ENCODE measurements around the gene VKORC1.

VKORC1 gene

GRCh38 chr16:31092330-31092729, 2.3 kb downstream of the VKORC1 start:
- no peak for DNase-seq
- H3K27ac ChIP-seq (ENCODE audit: low read depth, low read length), result no peak overlapping the region
- H3K4ac ChIP-seq (ENCODE audit: low read depth, low read length), result no peak overlapping the region
- no peak overlapping the region for H3K9ac ChIP-seq (ENCODE audit: low read length)
- no peak overlapping the region for H4K8ac ChIP-seq (ENCODE audit: low read depth, low read length)
- no CpG with 5 or more reads among the region's 5 CpGs for WGBS (ENCODE audit: extremely low coverage, insufficient coverage, low lambda C conversion rate)
- H2BK15ac ChIP-seq (replicated peaks; ENCODE audit: low read depth), result no peak overlapping the region
- H3K18ac ChIP-seq (ENCODE audit: low read length), result no peak overlapping the region
- no peaks in the 10 kb centered on the region for H3K4me1 ChIP-seq (ENCODE audit: control insufficient read depth, low read depth, low read length)
- no peak overlapping the region for H3K4me3 ChIP-seq (ENCODE audit: low read length)
- no peak overlapping the region for H2BK5ac ChIP-seq (ENCODE audit: low read length)
- peaks cover 5% of the 10 kb centered on the region for H3K79me2 ChIP-seq (ENCODE audit: control insufficient read depth, insufficient read depth, low read length)
- H3K79me1 ChIP-seq (ENCODE audit: low read length), result peaks cover 11% of the 10 kb centered on the region
- no peak overlapping the region for H2AK5ac ChIP-seq (ENCODE audit: low read length)
- H4K5ac ChIP-seq (ENCODE audit: low read length), result no peak overlapping the region
- H3K36me3 ChIP-seq (ENCODE audit: control insufficient read depth, insufficient read depth, low read length), result peaks cover 6% of the 10 kb centered on the region
- H2BK120ac ChIP-seq (ENCODE audit: low read depth, low read length), result no peak overlapping the region
- no peak overlapping the region for H3K4me2 ChIP-seq (ENCODE audit: low read length)
- no peak overlapping the region for H3K23ac ChIP-seq (ENCODE audit: low read length)
- no peaks in the 10 kb centered on the region for H3K27me3 ChIP-seq (ENCODE audit: insufficient read depth, low read length, poor library complexity)
- no peak overlapping the region for H3K56ac ChIP-seq (ENCODE audit: low read length)

- Histone ChIP-seq H4K5ac (ENCODE audit: low read length) (no peak overlapping the region), H3K4me1 (ENCODE audit: control insufficient read depth, low read depth, low read length) (no peaks in the 10 kb centered on the region), H3K79me1 (ENCODE audit: low read length) (peaks cover 11% of the 10 kb centered on the region), H3K4me3 (ENCODE audit: low read length) (no peak overlapping the region), H3K36me3 (ENCODE audit: control insufficient read depth, insufficient read depth, low read length) (peaks cover 6% of the 10 kb centered on the region), H3K4ac (ENCODE audit: low read depth, low read length) (no peak overlapping the region), H3K79me2 (ENCODE audit: control insufficient read depth, insufficient read depth, low read length) (peaks cover 5% of the 10 kb centered on the region), H2AK5ac (ENCODE audit: low read length) (no peak overlapping the region), H4K8ac (ENCODE audit: low read depth, low read length) (no peak overlapping the region), H3K27me3 (ENCODE audit: insufficient read depth, low read length, poor library complexity) (no peaks in the 10 kb centered on the region), H3K23ac (ENCODE audit: low read length) (no peak overlapping the region), H3K4me2 (ENCODE audit: low read length) (no peak overlapping the region), H3K27ac (ENCODE audit: low read depth, low read length) (no peak overlapping the region), H3K56ac (ENCODE audit: low read length) (no peak overlapping the region), H2BK5ac (ENCODE audit: low read length) (no peak overlapping the region), H3K9ac (ENCODE audit: low read length) (no peak overlapping the region), H3K18ac (ENCODE audit: low read length) (no peak overlapping the region), H2BK120ac (ENCODE audit: low read depth, low read length) (no peak overlapping the region), H2BK15ac (replicated peaks; ENCODE audit: low read depth) (no peak overlapping the region)
- WGBS (ENCODE audit: extremely low coverage, insufficient coverage, low lambda C conversion rate), result no CpG with 5 or more reads among the region's 2 CpGs
- no peak for DNase-seq
Observed at GRCh38 chr16:31090540-31090939, 4.1 kb downstream of the VKORC1 start.

DNA sequence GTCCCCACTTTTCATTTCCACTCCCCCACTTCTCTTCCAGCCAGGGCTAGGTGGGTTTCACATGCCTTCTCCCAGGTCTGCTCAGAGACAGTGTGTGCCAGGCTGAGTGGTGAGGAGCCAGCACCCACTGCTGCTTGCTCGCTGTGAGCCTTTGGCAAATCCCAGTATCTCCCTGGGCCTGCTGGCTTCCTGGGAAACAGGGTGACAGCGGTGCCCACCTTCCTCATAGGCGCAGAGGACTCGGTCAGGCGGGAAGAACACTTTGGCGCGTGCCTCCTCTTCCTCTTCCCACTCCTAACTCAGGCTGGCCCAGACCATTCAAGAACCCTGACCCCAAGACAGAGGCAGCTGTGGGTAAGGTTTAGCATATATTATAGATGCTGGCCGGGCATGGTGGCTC, 5.4 kb downstream of the VKORC1 start:
- H3K4me1 ChIP-seq (ENCODE audit: control insufficient read depth, low read depth, low read length), result no peaks in the 10 kb centered on the region
- H3K23ac ChIP-seq (ENCODE audit: low read length), result no peak overlapping the region
- H2BK15ac ChIP-seq (replicated peaks; ENCODE audit: low read depth), result no peak overlapping the region
- no peak overlapping the region for H3K27ac ChIP-seq (ENCODE audit: low read depth, low read length)
- peaks cover 6% of the 10 kb centered on the region for H3K36me3 ChIP-seq (ENCODE audit: control insufficient read depth, insufficient read depth, low read length)
- H3K4me3 ChIP-seq (ENCODE audit: low read length), result no peak overlapping the region
- no CpG with 5 or more reads among the region's 8 CpGs for WGBS (ENCODE audit: extremely low coverage, insufficient coverage, low lambda C conversion rate)
- no peaks in the 10 kb centered on the region for H3K27me3 ChIP-seq (ENCODE audit: insufficient read depth, low read length, poor library complexity)
- H3K79me1 ChIP-seq (ENCODE audit: low read length), result peaks cover 11% of the 10 kb centered on the region
- no peak overlapping the region for H3K56ac ChIP-seq (ENCODE audit: low read length)
- no peak overlapping the region for H3K4me2 ChIP-seq (ENCODE audit: low read length)
- no peak overlapping the region for H4K5ac ChIP-seq (ENCODE audit: low read length)
- no peak overlapping the region for H3K18ac ChIP-seq (ENCODE audit: low read length)
- H3K4ac ChIP-seq (ENCODE audit: low read depth, low read length), result no peak overlapping the region
- peaks cover 4% of the 10 kb centered on the region for H3K79me2 ChIP-seq (ENCODE audit: control insufficient read depth, insufficient read depth, low read length)
- no peak overlapping the region for H2AK5ac ChIP-seq (ENCODE audit: low read length)
- no peak overlapping the region for H2BK120ac ChIP-seq (ENCODE audit: low read depth, low read length)
- no peak overlapping the region for H2BK5ac ChIP-seq (ENCODE audit: low read length)
- no peak overlapping the region for H3K9ac ChIP-seq (ENCODE audit: low read length)
- DNase-seq, result no peak
- H4K8ac ChIP-seq (ENCODE audit: low read depth, low read length), result no peak overlapping the region

DNA sequence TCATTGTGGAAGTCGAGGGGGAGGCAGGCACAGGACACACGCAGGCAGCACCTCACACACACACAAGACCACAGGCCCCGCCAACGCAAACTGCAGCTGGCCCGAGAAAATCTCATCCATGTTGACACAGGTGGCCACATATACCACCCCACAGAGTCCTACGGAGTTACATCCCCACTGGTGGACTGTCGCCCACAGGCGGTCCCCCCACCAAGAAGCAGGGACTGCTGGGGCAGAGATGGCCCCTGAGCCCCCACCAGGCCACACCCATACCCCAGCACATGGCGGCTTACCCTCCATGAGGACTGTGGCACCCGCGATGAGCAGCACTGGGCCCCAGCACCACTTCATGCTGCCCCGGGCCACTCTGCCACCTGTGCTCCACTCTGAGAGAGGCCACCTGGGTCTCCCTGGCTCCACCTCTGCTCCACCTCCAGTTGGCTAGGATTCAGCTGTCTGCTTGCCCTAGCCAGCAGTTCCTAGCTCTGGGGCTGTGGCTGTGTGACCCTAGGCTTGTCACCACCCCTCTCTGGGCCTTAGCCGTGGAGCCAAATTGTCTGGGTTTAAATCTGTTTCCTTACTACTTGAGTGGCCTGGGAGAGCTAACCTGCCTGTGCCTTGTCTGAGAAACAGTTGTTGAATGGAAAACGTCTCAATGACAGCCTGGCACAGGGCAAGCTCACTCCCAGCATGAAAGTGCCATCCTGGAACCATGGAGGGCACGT, 6.0 kb downstream of the VKORC1 start, which contains the start of gene PRSS53:
Gene PRSS53, minus strand, starts transcription at position 485 of the 725 bp plus-strand sequence. Its CDS starts 134 bp downstream, at position 351.
- DNase-seq, result no peak
- no peak within 1 kb of the TSS for H3K27ac ChIP-seq (ENCODE audit: low read depth, low read length)
- WGBS (ENCODE audit: extremely low coverage, insufficient coverage, low lambda C conversion rate), result no CpG with 5 or more reads among the region's 15 CpGs
- H2AK5ac ChIP-seq (ENCODE audit: low read length), result no peak within 1 kb of the TSS
- H4K8ac ChIP-seq (ENCODE audit: low read depth, low read length), result no peak within 1 kb of the TSS
- H3K36me3 ChIP-seq (ENCODE audit: control insufficient read depth, insufficient read depth, low read length), result peaks cover 6% of the 10 kb centered on the region
- H3K4ac ChIP-seq (ENCODE audit: low read depth, low read length), result no peak within 1 kb of the TSS
- no peak within 1 kb of the TSS for H3K4me2 ChIP-seq (ENCODE audit: low read length)
- no peak within 1 kb of the TSS for H2BK5ac ChIP-seq (ENCODE audit: low read length)
- no peaks in the 10 kb centered on the region for H3K27me3 ChIP-seq (ENCODE audit: insufficient read depth, low read length, poor library complexity)
- H2BK15ac ChIP-seq (replicated peaks; ENCODE audit: low read depth), result no peak within 1 kb of the TSS
- no peaks in the 10 kb centered on the region for H3K4me1 ChIP-seq (ENCODE audit: control insufficient read depth, low read depth, low read length)
- H3K79me2 ChIP-seq (ENCODE audit: control insufficient read depth, insufficient read depth, low read length), result peaks cover 2% of the 10 kb centered on the region
- no peak within 1 kb of the TSS for H3K23ac ChIP-seq (ENCODE audit: low read length)
- H3K18ac ChIP-seq (ENCODE audit: low read length), result no peak within 1 kb of the TSS
- peaks cover 8% of the 10 kb centered on the region for H3K79me1 ChIP-seq (ENCODE audit: low read length)
- H3K9ac ChIP-seq (ENCODE audit: low read length), result no peak within 1 kb of the TSS
- no peak within 1 kb of the TSS for H4K5ac ChIP-seq (ENCODE audit: low read length)
- no peak within 1 kb of the TSS for H3K56ac ChIP-seq (ENCODE audit: low read length)
- H2BK120ac ChIP-seq (ENCODE audit: low read depth, low read length), result no peak within 1 kb of the TSS
- H3K4me3 ChIP-seq (ENCODE audit: low read length), result no peak within 1 kb of the TSS

DNA sequence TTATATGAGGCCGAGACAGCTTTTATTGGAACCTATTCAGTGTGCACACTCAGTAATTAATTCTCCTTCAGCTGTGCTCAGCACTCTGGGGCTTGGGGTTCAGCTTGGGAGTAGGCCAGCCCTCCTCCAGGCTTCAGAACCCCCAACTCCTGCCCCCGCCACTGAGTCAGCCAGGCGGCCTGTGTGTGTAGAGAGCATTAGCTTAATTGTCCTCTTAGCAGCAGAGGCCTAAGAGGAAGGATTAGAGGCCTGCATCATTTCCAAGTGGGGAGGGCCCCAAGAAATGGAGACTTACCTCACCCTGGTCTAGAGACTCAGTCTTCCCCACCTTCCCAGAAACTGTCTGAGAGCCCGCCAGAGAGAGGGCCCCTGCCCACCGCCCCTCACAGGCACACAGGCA, 6.6 kb downstream of the VKORC1 start:
- no peak overlapping the region for H3K4me2 ChIP-seq (ENCODE audit: low read length)
- H3K27ac ChIP-seq (ENCODE audit: low read depth, low read length), result no peak overlapping the region
- H3K18ac ChIP-seq (ENCODE audit: low read length), result no peak overlapping the region
- H2BK120ac ChIP-seq (ENCODE audit: low read depth, low read length), result no peak overlapping the region
- H3K4me1 ChIP-seq (ENCODE audit: control insufficient read depth, low read depth, low read length), result no peaks in the 10 kb centered on the region
- no peak overlapping the region for H3K4me3 ChIP-seq (ENCODE audit: low read length)
- no peak for DNase-seq
- H3K36me3 ChIP-seq (ENCODE audit: control insufficient read depth, insufficient read depth, low read length), result peaks cover 6% of the 10 kb centered on the region
- H3K56ac ChIP-seq (ENCODE audit: low read length), result no peak overlapping the region
- no peaks in the 10 kb centered on the region for H3K27me3 ChIP-seq (ENCODE audit: insufficient read depth, low read length, poor library complexity)
- H3K79me1 ChIP-seq (ENCODE audit: low read length), result peaks cover 6% of the 10 kb centered on the region
- H3K4ac ChIP-seq (ENCODE audit: low read depth, low read length), result no peak overlapping the region
- H2BK5ac ChIP-seq (ENCODE audit: low read length), result no peak overlapping the region
- H4K8ac ChIP-seq (ENCODE audit: low read depth, low read length), result no peak overlapping the region
- no peak overlapping the region for H3K23ac ChIP-seq (ENCODE audit: low read length)
- H3K79me2 ChIP-seq (ENCODE audit: control insufficient read depth, insufficient read depth, low read length), result no peaks in the 10 kb centered on the region
- no CpG with 5 or more reads among the region's 5 CpGs for WGBS (ENCODE audit: extremely low coverage, insufficient coverage, low lambda C conversion rate)
- H2BK15ac ChIP-seq (replicated peaks; ENCODE audit: low read depth), result no peak overlapping the region
- H4K5ac ChIP-seq (ENCODE audit: low read length), result no peak overlapping the region
- H2AK5ac ChIP-seq (ENCODE audit: low read length), result no peak overlapping the region
- H3K9ac ChIP-seq (ENCODE audit: low read length), result no peak overlapping the region

DNA sequence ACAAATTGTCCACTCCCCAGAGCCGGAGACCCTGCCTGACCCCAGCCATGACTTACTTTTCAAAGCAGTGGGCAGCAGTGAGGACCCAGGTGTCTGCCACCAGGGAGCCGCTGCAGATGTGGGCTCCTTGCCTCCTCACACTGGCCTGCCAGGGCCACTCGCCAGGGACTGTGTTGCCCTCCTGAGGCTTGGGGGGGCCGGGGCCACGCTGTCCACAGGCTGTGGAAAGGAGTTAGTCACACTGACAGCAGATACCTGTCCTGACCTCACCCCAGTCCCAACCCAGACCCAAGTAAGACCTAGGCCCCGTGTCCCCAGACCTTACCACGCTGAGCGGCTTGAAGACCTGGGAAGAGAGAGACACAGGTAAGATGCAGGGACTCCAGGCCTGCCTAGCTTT, 7.1 kb downstream of the VKORC1 start:
- Histone ChIP-seq H3K27ac (ENCODE audit: low read depth, low read length) (no peak overlapping the region), H4K8ac (ENCODE audit: low read depth, low read length) (no peak overlapping the region), H2BK15ac (replicated peaks; ENCODE audit: low read depth) (no peak overlapping the region), H2AK5ac (ENCODE audit: low read length) (no peak overlapping the region), H3K23ac (ENCODE audit: low read length) (no peak overlapping the region), H3K4me2 (ENCODE audit: low read length) (no peak overlapping the region), H4K5ac (ENCODE audit: low read length) (no peak overlapping the region), H2BK5ac (ENCODE audit: low read length) (no peak overlapping the region), H3K9ac (ENCODE audit: low read length) (no peak overlapping the region), H3K79me1 (ENCODE audit: low read length) (peaks cover 4% of the 10 kb centered on the region), H3K4me3 (ENCODE audit: low read length) (no peak overlapping the region), H3K36me3 (ENCODE audit: control insufficient read depth, insufficient read depth, low read length) (peaks cover 6% of the 10 kb centered on the region), H3K56ac (ENCODE audit: low read length) (no peak overlapping the region), H3K79me2 (ENCODE audit: control insufficient read depth, insufficient read depth, low read length) (no peaks in the 10 kb centered on the region), H3K4me1 (ENCODE audit: control insufficient read depth, low read depth, low read length) (no peaks in the 10 kb centered on the region), H3K18ac (ENCODE audit: low read length) (no peak overlapping the region), H3K27me3 (ENCODE audit: insufficient read depth, low read length, poor library complexity) (no peaks in the 10 kb centered on the region), H3K4ac (ENCODE audit: low read depth, low read length) (no peak overlapping the region), H2BK120ac (ENCODE audit: low read depth, low read length) (no peak overlapping the region)
- no peak for DNase-seq
- WGBS (ENCODE audit: extremely low coverage, insufficient coverage, low lambda C conversion rate), result no CpG with 5 or more reads among the region's 8 CpGs

Data from mesendoderm (in vitro differentiated cells).